Heart left ventricle (tissue), 13 donors: ENCODE measurements around the gene TPST2.

Source experiments
- POLR2A ChIP-seq, 2 donors: fragments of 450-650 bp; IDR thresholded peaks; one replicate each; pipeline ENCODE4 v1.6.1; 2017; ENCODE audit warnings: antibody characterized with exemption in 2 of 2, mild to moderate bottlenecking in 2 of 2, moderate library complexity in 2 of 2
- TF ChIP-seq, protein P1 (sequence below), 12 donors: fragments of 200-600 bp; sonication (generic) in 4 of 12; IDR thresholded peaks; one replicate each; pipeline versions ENCODE4 v1.5.0 to v1.8.0; 2018 to 2022; ENCODE audit warnings: antibody characterized with exemption in 12 of 12, mild to moderate bottlenecking in 5 of 12
- donor health status: ischemic (EF 13 %, LVEDD 7.1; RV severe dilation, severe dysfunction).
- donor health status: DM: no; HTN: yes; CAD: no.
- donor health status: DM: no; HTN: no; CAD: no.
- donor health status: ischemic (EF 25% LVEDD 6.9; RV normal size, moderate dysfunction).
- donor health status: ischemic (EF 25% LVEDD 5.7; RV mildly dilated, moderate dysfunction).
- donor health status: ischemic (EF 35%, LVEDD 5.7; RV mildly dilated, moderate dysfunction).
- donor health status: nonischemic (EF 11% LVEDD 7.7; RV severe dilation, severe dysfunction).
- donor health status: DM: yes; HTN: yes; CAD: no.
- donor health status: PGD.
- donor health status: ischemic (EF 29% LVEDD 5.4; RV normal size, mild dysfunction).
- donor health status: nonischemic (EF 23%, LVEDD 6.1; RV moderate dilation, normal function).

DNA sequence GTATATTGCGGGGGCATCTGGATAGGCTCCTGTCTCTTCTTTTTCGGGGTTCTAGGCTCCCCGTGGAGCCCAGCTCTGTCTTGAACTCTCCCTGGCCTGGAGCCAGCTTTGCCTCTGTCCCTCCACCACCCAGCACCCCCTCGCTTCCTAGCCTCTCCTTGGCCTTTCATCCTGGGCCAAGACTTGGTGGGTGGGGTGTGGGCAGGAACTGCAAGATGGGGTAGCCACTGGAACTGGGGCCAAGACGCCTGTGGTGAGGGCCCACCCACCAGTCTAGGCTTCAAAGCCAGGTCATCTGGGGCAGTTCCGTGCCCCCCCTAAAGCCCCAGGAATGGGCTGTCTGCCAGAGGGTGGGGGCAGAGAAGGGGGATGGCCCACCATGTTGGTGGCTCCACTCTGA lies 29.6 kb upstream of the TPST2 start:
- TF ChIP-seq, protein P1, sequence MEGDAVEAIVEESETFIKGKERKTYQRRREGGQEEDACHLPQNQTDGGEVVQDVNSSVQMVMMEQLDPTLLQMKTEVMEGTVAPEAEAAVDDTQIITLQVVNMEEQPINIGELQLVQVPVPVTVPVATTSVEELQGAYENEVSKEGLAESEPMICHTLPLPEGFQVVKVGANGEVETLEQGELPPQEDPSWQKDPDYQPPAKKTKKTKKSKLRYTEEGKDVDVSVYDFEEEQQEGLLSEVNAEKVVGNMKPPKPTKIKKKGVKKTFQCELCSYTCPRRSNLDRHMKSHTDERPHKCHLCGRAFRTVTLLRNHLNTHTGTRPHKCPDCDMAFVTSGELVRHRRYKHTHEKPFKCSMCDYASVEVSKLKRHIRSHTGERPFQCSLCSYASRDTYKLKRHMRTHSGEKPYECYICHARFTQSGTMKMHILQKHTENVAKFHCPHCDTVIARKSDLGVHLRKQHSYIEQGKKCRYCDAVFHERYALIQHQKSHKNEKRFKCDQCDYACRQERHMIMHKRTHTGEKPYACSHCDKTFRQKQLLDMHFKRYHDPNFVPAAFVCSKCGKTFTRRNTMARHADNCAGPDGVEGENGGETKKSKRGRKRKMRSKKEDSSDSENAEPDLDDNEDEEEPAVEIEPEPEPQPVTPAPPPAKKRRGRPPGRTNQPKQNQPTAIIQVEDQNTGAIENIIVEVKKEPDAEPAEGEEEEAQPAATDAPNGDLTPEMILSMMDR (IDR thresholded peaks at IDR 0.05) = no peak
- TF ChIP-seq POLR2A (IDR thresholded peaks at IDR 0.05) = no peak
